HPDE6-E6E7 (cell line): ENCODE data around the gene MIA2.
A peak's percentile ranks its signal among the peaks of the same experiment; 100 is the strongest.

ENCODE experiments used
- DNase-seq: peaks from one replicate; pipeline ENCODE4 v3.0.0; 2011; ENCODE audit warnings: missing footprints; ENCODE audit errors: extremely low spot score

Gene MIA2

GRCh38 chr14:39383026-39383660, 149.4 kb downstream of the MIA2 start:
- DNase-seq = no peak

GRCh38 chr14:39383741-39384140, 150.0 kb downstream of the MIA2 start:
- no peak for DNase-seq

GRCh38 chr14:39384177-39384576, 150.5 kb downstream of the MIA2 start:
- DNase-seq = no peak

- DNase-seq = peak; percentile 55
Measured at GRCh38 chr14:39393289-39393688, 159.6 kb downstream of the MIA2 start.

- peak; percentile 41 for DNase-seq
Measured at GRCh38 chr14:39395555-39396254, 162.0 kb downstream of the MIA2 start.

- no peak for DNase-seq
Measured at GRCh38 chr14:39396448-39396847, 162.7 kb downstream of the MIA2 start.

- no peak for DNase-seq
Measured at GRCh38 chr14:39398382-39398781, 164.7 kb downstream of the MIA2 start.

GRCh38 chr14:39406560-39406959, 172.8 kb downstream of the MIA2 start:
- no peak for DNase-seq

- DNase-seq = no peak
Measured at GRCh38 chr14:39416072-39416471, 182.4 kb downstream of the MIA2 start.

- no peak for DNase-seq
Measured at GRCh38 chr14:39417014-39417413, 183.3 kb downstream of the MIA2 start.

- DNase-seq = no peak
Measured at GRCh38 chr14:39419272-39419671, 185.6 kb downstream of the MIA2 start.

- DNase-seq = no peak
Measured at GRCh38 chr14:39422243-39422642, 188.5 kb downstream of the MIA2 start.

- DNase-seq = no peak
Measured at GRCh38 chr14:39423793-39424192, 190.1 kb downstream of the MIA2 start.

- DNase-seq = no peak
Measured at GRCh38 chr14:39425947-39426346, 192.2 kb downstream of the MIA2 start.

GRCh38 chr14:39426605-39427004, 192.9 kb downstream of the MIA2 start:
- no peak for DNase-seq

- DNase-seq = no peak
Measured at GRCh38 chr14:39428118-39428517, 194.4 kb downstream of the MIA2 start.

- DNase-seq = no peak
Measured at GRCh38 chr14:39430762-39431415, 197.2 kb downstream of the MIA2 start.

GRCh38 chr14:39431416-39432178, 197.9 kb downstream of the MIA2 start:
- peak; percentile 12 for DNase-seq

- DNase-seq = peak; percentile 89
Measured at GRCh38 chr14:39432179-39432618, 198.5 kb downstream of the MIA2 start, which contains the start of gene FBXO33. Gene FBXO33, minus strand, starts transcription at chr14:39432433. Its CDS starts 271 bp downstream, at chr14:39432162.

- DNase-seq = peak; percentile 81
Measured at GRCh38 chr14:39432619-39433451, 199.1 kb downstream of the MIA2 start.

GRCh38 chr14:39433452-39433813, 199.7 kb downstream of the MIA2 start:
- no peak for DNase-seq
